Posterior cingulate gyrus (tissue), 11 donors: ENCODE data around the gene GARIN3.

Experiments used
- DNase-seq, 10 donors: peaks; one replicate each; pipeline versions ENCODE4 v3.0.0 to v3.0.0-alpha.2; 2020 to 2021; ENCODE audit warnings: mixed read lengths in 3 of 10
- intact Hi-C: fragments of 100-400 bp; cut with DNase I; formaldehyde crosslinking; loops from one replicate; pipeline ENCODE4 v1.15.1; 2023

GARIN3 gene

GRCh38 chr5:157155297-157155696 lies 10.8 kb downstream of the GARIN3 start:
- intact Hi-C loops = no loop called here
- DNase-seq = no peak

GRCh38 chr5:157150995-157151394 lies 15.1 kb downstream of the GARIN3 start:
- intact Hi-C loops = no loop called here
- no peak for DNase-seq

GRCh38 chr5:157148734-157149615 lies 17.1 kb downstream of the GARIN3 start:
- intact Hi-C loops = loop anchor here (5.0 to 10.0 kb wide), 3 partner anchors 118 to 586 kb away; partner anchors contain the start of genes CYFIP2 and THG1L
- peak in 6 of 10 donors; percentile 36 to 87 (median 66) for DNase-seq

- peak in 9 of 10 donors; percentile 11 to 85 (median 36) for DNase-seq
- intact Hi-C loops = loop anchor here (10.0 kb wide), 1 partner anchor 591 kb away; the partner anchor contains the start of gene THG1L
Observed at GRCh38 chr5:157143127-157143971, 22.7 kb downstream of the GARIN3 start.

GRCh38 chr5:157142317-157143126 lies 23.5 kb downstream of the GARIN3 start, which contains the start of gene MED7:
Gene MED7, minus strand, starts transcription at chr5:157142865. Its CDS starts 3,434 bp downstream, at chr5:157139431.
- intact Hi-C loops = loop anchor here (10.0 kb wide), 1 partner anchor 592 kb away; the partner anchor contains the start of gene THG1L
- peak; percentile 86 to 99 (median 92) for DNase-seq

GRCh38 chr5:157137691-157138090 lies 28.4 kb downstream of the GARIN3 start:
- intact Hi-C loops = no loop called here
- DNase-seq = no peak

GRCh38 chr5:157132281-157132612 lies 33.8 kb downstream of the GARIN3 start:
- intact Hi-C loops = no loop called here
- no peak for DNase-seq

- intact Hi-C loops = no loop called here
- DNase-seq = no peak
Observed at GRCh38 chr5:157130925-157131324, 35.1 kb downstream of the GARIN3 start.

- intact Hi-C loops = no loop called here
Observed at GRCh38 chr5:157121709-157122108, 44.4 kb downstream of the GARIN3 start.

GRCh38 chr5:157120102-157120501 lies 46.0 kb downstream of the GARIN3 start:
- intact Hi-C loops = no loop called here
- DNase-seq = no peak

More at GRCh38 chr5:157121709-157122108, 44.4 kb downstream of the GARIN3 start:
- no peak for DNase-seq

GRCh38 chr5:157116483-157116954 lies 49.5 kb downstream of the GARIN3 start:
- intact Hi-C loops = no loop called here
- no peak for DNase-seq

GRCh38 chr5:157115502-157115901 lies 50.6 kb downstream of the GARIN3 start:
- DNase-seq = no peak
- intact Hi-C loops = no loop called here

- intact Hi-C loops = no loop called here
- no peak for DNase-seq
Observed at GRCh38 chr5:157115012-157115411, 51.1 kb downstream of the GARIN3 start.

- DNase-seq = no peak
- intact Hi-C loops = no loop called here
Observed at GRCh38 chr5:157113002-157113401, 53.1 kb downstream of the GARIN3 start.
